ENCODE data around the gene EMC9.
A peak's percentile ranks its signal among the peaks of the same experiment; 100 is the strongest.

Gene EMC9

GRCh38 chr14:24181371-24182077 lies 40.1 kb upstream of the EMC9 start:
- DNase-seq: no peak
- peak overlapping the region; percentile 16 for H3K27ac Mint-ChIP-seq

GRCh38 chr14:24179961-24180796 lies 38.8 kb upstream of the EMC9 start:
- Mint-ChIP-seq H3K36me3 (peaks cover 51% of the 10 kb centered on the region), H3K4me1 (peaks cover 2% of the 10 kb centered on the region), H3K27ac (peak overlapping the region; percentile 28), H3K9me3 (no peaks in the 10 kb centered on the region), H3K27me3 (no peaks in the 10 kb centered on the region), H3K4me3 (no peak overlapping the region)
- CTCF ChIA-PET: interaction anchor here (0.8 to 1.0 kb wide), 2 partner anchors 18 to 19 kb away, joined by 3 read pairs; partner anchors contain the start of gene IRF9
- DNase-seq: no peak

More at GRCh38 chr14:24181371-24182077, 40.1 kb upstream of the EMC9 start:
- Mint-ChIP-seq H3K9me3 (no peaks in the 10 kb centered on the region), H3K27me3 (no peaks in the 10 kb centered on the region), H3K4me1 (peaks cover 2% of the 10 kb centered on the region), H3K4me3 (no peak overlapping the region), H3K36me3 (peaks cover 57% of the 10 kb centered on the region)
- CTCF ChIA-PET: interaction anchor here (1.0 kb wide), 1 partner anchor 19 kb away, joined by 3 read pairs; no protein-coding TSS in a partner anchor

GRCh38 chr14:24179294-24179960 lies 38.0 kb upstream of the EMC9 start:
- H3K4me3 Mint-ChIP-seq: no peak overlapping the region
- H3K9me3 Mint-ChIP-seq: no peaks in the 10 kb centered on the region

GRCh38 chr14:24178399-24179178 lies 37.2 kb upstream of the EMC9 start:
- no peak for DNase-seq
- H3K36me3 Mint-ChIP-seq: peaks cover 54% of the 10 kb centered on the region
- H3K4me3 Mint-ChIP-seq: no peak overlapping the region
- no peak overlapping the region for H3K27ac Mint-ChIP-seq
- H3K9me3 Mint-ChIP-seq: no peaks in the 10 kb centered on the region
- H3K4me1 Mint-ChIP-seq: peaks cover 7% of the 10 kb centered on the region
- H3K27me3 Mint-ChIP-seq: no peaks in the 10 kb centered on the region
- CTCF ChIA-PET: no interaction called here

More at GRCh38 chr14:24179294-24179960, 38.0 kb upstream of the EMC9 start:
- Mint-ChIP-seq H3K36me3 (peaks cover 52% of the 10 kb centered on the region), H3K27ac (peak overlapping the region; percentile 52), H3K4me1 (peaks cover 6% of the 10 kb centered on the region), H3K27me3 (no peaks in the 10 kb centered on the region)
- CTCF ChIA-PET: interaction anchor here (0.6 to 0.8 kb wide), 2 partner anchors 18 to 43 kb away, joined by 3 read pairs; partner anchors contain the start of genes IRF9 and PSME1
- no peak for DNase-seq

GRCh38 chr14:24177891-24178290 lies 36.5 kb upstream of the EMC9 start:
- CTCF ChIA-PET: no interaction called here
- H3K4me1 Mint-ChIP-seq: peaks cover 11% of the 10 kb centered on the region
- H3K27me3 Mint-ChIP-seq: no peaks in the 10 kb centered on the region
- no peak overlapping the region for H3K4me3 Mint-ChIP-seq
- H3K27ac Mint-ChIP-seq: no peak overlapping the region
- no peak for DNase-seq
- no peaks in the 10 kb centered on the region for H3K9me3 Mint-ChIP-seq
- peaks cover 57% of the 10 kb centered on the region for H3K36me3 Mint-ChIP-seq

GRCh38 chr14:24177041-24177825 lies 35.8 kb upstream of the EMC9 start:
- Mint-ChIP-seq H3K4me3 (no peak overlapping the region), H3K9me3 (no peaks in the 10 kb centered on the region), H3K27me3 (no peaks in the 10 kb centered on the region), H3K4me1 (peaks cover 14% of the 10 kb centered on the region), H3K36me3 (peaks cover 56% of the 10 kb centered on the region), H3K27ac (no peak overlapping the region)
- CTCF ChIA-PET: no interaction called here
- no peak for DNase-seq

GRCh38 chr14:24176599-24176998 lies 35.2 kb upstream of the EMC9 start:
- Mint-ChIP-seq H3K27me3 (no peaks in the 10 kb centered on the region), H3K4me3 (no peak overlapping the region), H3K27ac (no peak overlapping the region), H3K36me3 (peaks cover 55% of the 10 kb centered on the region), H3K9me3 (no peaks in the 10 kb centered on the region), H3K4me1 (peaks cover 19% of the 10 kb centered on the region)
- CTCF ChIA-PET: interaction anchor here (1.7 kb wide), 1 partner anchor 15 kb away, joined by 5 read pairs; the partner anchor contains the start of gene IRF9
- no peak for DNase-seq

- no peaks in the 10 kb centered on the region for H3K27me3 Mint-ChIP-seq
- no peak for DNase-seq
- H3K4me1 Mint-ChIP-seq: peaks cover 39% of the 10 kb centered on the region
- no peaks in the 10 kb centered on the region for H3K9me3 Mint-ChIP-seq
- H3K27ac Mint-ChIP-seq: peak overlapping the region; percentile 68
- no peak overlapping the region for H3K4me3 Mint-ChIP-seq
- CTCF ChIA-PET: no interaction called here
- H3K36me3 Mint-ChIP-seq: peaks cover 52% of the 10 kb centered on the region
Measured at GRCh38 chr14:24172871-24173281, 31.5 kb upstream of the EMC9 start.

GRCh38 chr14:24172261-24172860 lies 31.0 kb upstream of the EMC9 start:
- CTCF ChIA-PET: no interaction called here
- Mint-ChIP-seq H3K27me3 (no peaks in the 10 kb centered on the region), H3K27ac (peak overlapping the region; percentile 45), H3K9me3 (no peaks in the 10 kb centered on the region), H3K4me1 (peaks cover 43% of the 10 kb centered on the region), H3K4me3 (peak overlapping the region; percentile 71), H3K36me3 (peaks cover 53% of the 10 kb centered on the region)
- no peak for DNase-seq

- CTCF ChIA-PET: interaction anchor here (0.7 kb wide), 2 partner anchors 10 to 1041 kb away, joined by 3 read pairs; partner anchors contain the start of gene IRF9
- peak; percentile 81 for DNase-seq
- Mint-ChIP-seq H3K4me1 (peaks cover 49% of the 10 kb centered on the region), H3K9me3 (no peaks in the 10 kb centered on the region), H3K27ac (peak within 1 kb of the TSS; percentile 85), H3K27me3 (no peaks in the 10 kb centered on the region), H3K36me3 (peaks cover 52% of the 10 kb centered on the region), H3K4me3 (peak within 1 kb of the TSS; percentile 71)
Measured at GRCh38 chr14:24171422-24172260, 30.2 kb upstream of the EMC9 start, which contains the start of gene REC8. TSS of gene REC8 (plus strand) at chr14:24172080. CDS start at chr14:24172553, 473 bp downstream.

GRCh38 chr14:24167469-24168114 lies 26.2 kb upstream of the EMC9 start:
- H3K27me3 Mint-ChIP-seq: no peaks in the 10 kb centered on the region
- H3K9me3 Mint-ChIP-seq: no peaks in the 10 kb centered on the region
- H3K4me1 Mint-ChIP-seq: peaks cover 74% of the 10 kb centered on the region
- peak overlapping the region; percentile 47 for H3K27ac Mint-ChIP-seq
- H3K36me3 Mint-ChIP-seq: peaks cover 72% of the 10 kb centered on the region
- CTCF ChIA-PET: no interaction called here
- no peak for DNase-seq
- no peak overlapping the region for H3K4me3 Mint-ChIP-seq

All from activated naive CD4-positive, alpha-beta T cell treated with anti-CD3 and anti-CD28 coated beads, Interleukin-2, amount 10 ng/mL, durations not matched to agents 7 days and 5 days (primary cell).